GM19397 (cell line): ENCODE data around the gene SSX2IP.
"Not testable (repeated sequence)": the region's sequence is repeated elsewhere in the genome, so short reads cannot be mapped to it uniquely, and the experiment has no call there.

ENCODE experiments used
- ATAC-seq: cut with Tn5 transposase; IDR thresholded peaks from one replicate; pipeline ENCODE4 v1.9.1; 2021; ENCODE audit warnings: mild to moderate bottlenecking, moderate library complexity; ENCODE audit not compliant: unreplicated experiment

Gene SSX2IP

GRCh38 chr1:84682047-84682446, 8.2 kb downstream of the SSX2IP start:
- no peak for ATAC-seq

- ATAC-seq, result no peak
Measured at GRCh38 chr1:84677415-84678099, 12.7 kb downstream of the SSX2IP start.

GRCh38 chr1:84675631-84676030, 14.6 kb downstream of the SSX2IP start:
- ATAC-seq, result no peak

- no peak for ATAC-seq
Measured at GRCh38 chr1:84675106-84675505, 15.2 kb downstream of the SSX2IP start.

- no peak for ATAC-seq
Measured at GRCh38 chr1:84674705-84675104, 15.6 kb downstream of the SSX2IP start.

- no peak for ATAC-seq
Measured at GRCh38 chr1:84674021-84674420, 16.2 kb downstream of the SSX2IP start.

GRCh38 chr1:84672080-84672854, 18.0 kb downstream of the SSX2IP start:
- no peak for ATAC-seq

- no peak for ATAC-seq
Measured at GRCh38 chr1:84669831-84670230, 20.4 kb downstream of the SSX2IP start.

GRCh38 chr1:84668185-84668584, 22.1 kb downstream of the SSX2IP start:
- no peak for ATAC-seq

GRCh38 chr1:84665703-84666317, 24.5 kb downstream of the SSX2IP start:
- no peak for ATAC-seq

- ATAC-seq, result no peak
Measured at GRCh38 chr1:84653130-84653677, 37.1 kb downstream of the SSX2IP start.

GRCh38 chr1:84644472-84644871, 45.8 kb downstream of the SSX2IP start:
- ATAC-seq, result no peak

- ATAC-seq, result no peak
Measured at GRCh38 chr1:84643183-84643582, 47.1 kb downstream of the SSX2IP start.

GRCh38 chr1:84642774-84643173, 47.5 kb downstream of the SSX2IP start:
- no peak for ATAC-seq

- ATAC-seq, result not testable (repeated sequence)
Measured at GRCh38 chr1:84639731-84640130, 50.5 kb downstream of the SSX2IP start.

- ATAC-seq, result no peak
Measured at GRCh38 chr1:84635429-84635828, 54.8 kb downstream of the SSX2IP start.

GRCh38 chr1:84634536-84635205, 55.6 kb downstream of the SSX2IP start:
- ATAC-seq, result no peak

- ATAC-seq, result no peak
Measured at GRCh38 chr1:84632673-84633434, 57.4 kb downstream of the SSX2IP start.

- ATAC-seq, result no peak
Measured at GRCh38 chr1:84632137-84632536, 58.1 kb downstream of the SSX2IP start.

- ATAC-seq, result no peak
Measured at GRCh38 chr1:84624876-84625275, 65.4 kb downstream of the SSX2IP start.
